GM23338 (cell line): ENCODE measurements around the gene KLK12. TPM values are rescaled to one million over a fixed set of nuclear protein-coding genes. Genes with fewer than 3 reads are reported as not detected.

Experiments used
- ATAC-seq: fragments of 200-7000 bp; cut with Tn5 transposase; 3 replicates; pipeline ENCODE4 v1.9.1; 2020
- DNase-seq: peaks from one replicate; pipeline ENCODE4 v3.0.0-alpha.2; 2015; ENCODE audit warnings: low spot score
- H2AFZ ChIP-seq: fragments of 200-600 bp; sonication (generic); 2 replicates; pipeline ENCODE4 v1.8.0; 2016; ENCODE audit warnings: antibody characterized with exemption, mild to moderate bottlenecking, moderate library complexity
- H3F3A ChIP-seq: fragments of 200-600 bp; sonication (generic); replicated peaks from 2 replicates; pipeline ENCODE4 v1.8.0; 2017; ENCODE audit warnings: antibody characterized with exemption, mixed run types, low read depth
- H3K27ac ChIP-seq: fragments of 200-600 bp; sonication (generic); 2 replicates; pipeline ENCODE4 v1.6.1; 2016; ENCODE audit warnings: low read depth
- H3K27me3 ChIP-seq: fragments of 200-600 bp; sonication (generic); 2 replicates; pipeline ENCODE4 v1.8.0; 2016; ENCODE audit warnings: mild to moderate bottlenecking, mixed run types, moderate library complexity; ENCODE audit not compliant: insufficient read depth
- H3K36me3 ChIP-seq: fragments of 200-600 bp; sonication (generic); 2 replicates; pipeline ENCODE4 v1.8.0; 2016; ENCODE audit warnings: mild to moderate bottlenecking; ENCODE audit not compliant: insufficient read depth
- H3K4me1 ChIP-seq: fragments of 200-600 bp; sonication (generic); 2 replicates; pipeline ENCODE4 v1.8.0; 2016; ENCODE audit warnings: mild to moderate bottlenecking, moderate library complexity; ENCODE audit not compliant: insufficient read depth
- H3K4me2 ChIP-seq: fragments of 200-600 bp; sonication (generic); 2 replicates; pipeline ENCODE4 v1.7.1; 2017; ENCODE audit warnings: mixed run types
- H3K4me3 ChIP-seq: fragments of 200-600 bp; sonication (generic); 2 replicates; pipeline ENCODE4 v1.6.1; 2016; ENCODE audit warnings: mixed run types
- H3K79me2 ChIP-seq: fragments of 200-600 bp; sonication (generic); replicated peaks from 2 replicates; pipeline ENCODE4 v1.8.0; 2017; ENCODE audit warnings: mild to moderate bottlenecking; ENCODE audit not compliant: insufficient read depth
- H3K9me2 ChIP-seq: fragments of 200-600 bp; sonication (generic); 2 replicates; pipeline ENCODE4 v1.8.0; 2017; ENCODE audit not compliant: insufficient read depth
- H4K20me1 ChIP-seq: fragments of 200-600 bp; sonication (generic); replicated peaks from 2 replicates; pipeline ENCODE4 v1.8.0; 2017; ENCODE audit warnings: mild to moderate bottlenecking; ENCODE audit not compliant: insufficient read depth
- H3K27ac Mint-ChIP-seq: 2 replicates; pipeline ENCODE4 v1.8.0; 2020; ENCODE audit warnings: inconsistent platforms, mild to moderate bottlenecking, moderate library complexity, mixed read lengths
- H3K27me3 Mint-ChIP-seq: 3 replicates; pipeline ENCODE4 v1.8.0; 2022; ENCODE audit warnings: low read depth, mild to moderate bottlenecking, moderate library complexity, mixed read lengths, inconsistent platforms; ENCODE audit not compliant: insufficient read depth, poor library complexity
- H3K36me3 Mint-ChIP-seq: 3 replicates; pipeline ENCODE4 v1.8.0; 2021; ENCODE audit warnings: low read depth, mild to moderate bottlenecking, inconsistent platforms, moderate library complexity, mixed read lengths
- H3K4me1 Mint-ChIP-seq: 3 replicates; pipeline ENCODE4 v1.8.0; 2020; ENCODE audit warnings: mild to moderate bottlenecking, inconsistent platforms, mixed read lengths
- H3K4me3 Mint-ChIP-seq: 3 replicates; pipeline ENCODE4 v1.8.0; 2021; ENCODE audit warnings: moderate library complexity, mild to moderate bottlenecking, inconsistent platforms, mixed read lengths
- H3K9me3 Mint-ChIP-seq: 3 replicates; pipeline ENCODE4 v1.8.0; 2020; ENCODE audit warnings: moderate library complexity, mild to moderate bottlenecking, inconsistent platforms, mixed read lengths
- EZH2 ChIP-seq: fragments of 200-600 bp; sonication (generic); IDR thresholded peaks from one replicate; pipeline ENCODE4 v1.8.0; 2017; ENCODE audit warnings: antibody characterized with exemption, mild to moderate bottlenecking, low read depth; ENCODE audit not compliant: unreplicated experiment
- EZH2phosphoT487 ChIP-seq: fragments of 200-600 bp; sonication (generic); IDR thresholded peaks from one replicate; pipeline ENCODE4 v1.8.1; 2018; ENCODE audit warnings: antibody characterized with exemption; ENCODE audit not compliant: unreplicated experiment
- JUNB ChIP-seq: IDR thresholded peaks from one replicate; pipeline ENCODE4 v1.6.1; 2016; ENCODE audit warnings: antibody characterized with exemption; ENCODE audit not compliant: unreplicated experiment
- POLR2AphosphoS5 ChIP-seq: IDR thresholded peaks from 2 replicates; pipeline ENCODE4 v1.6.1; 2016; ENCODE audit warnings: antibody characterized with exemption, low read depth
- ZNF114 ChIP-seq: fragments of 250-450 bp; sonication (Bioruptor Pico); IDR thresholded peaks from 2 replicates; pipeline ENCODE4 v1.5.0; 2020; ENCODE audit warnings: mild to moderate bottlenecking, moderate library complexity
- ZNF331 ChIP-seq: fragments of 250-450 bp; sonication (Bioruptor Pico); IDR thresholded peaks from 2 replicates; pipeline ENCODE4 v1.5.0; 2020; ENCODE audit warnings: low read depth, mild to moderate bottlenecking, moderate library complexity
- polyA plus RNA-seq: library from polyadenylated mRNA; unstranded; fragments of >200 nt; fragmentation: Nextera tagmentation; extraction: Ambion mirVana; gene quantifications from 2 replicates; pipeline ENCODE4 v1.2.1, GENCODE V29; 2016
- total RNA-seq: library from RNA; depleted of rRNA; stranded (reverse); fragments of >200 nt; shearing (Covaris generic); gene quantifications from 2 replicates; pipeline ENCODE4 v1.2.3, GENCODE V29; 2014
- TF ChIP-seq, protein P1 (sequence below): fragments of 250-450 bp; sonication (Bioruptor Pico); IDR thresholded peaks from 2 replicates; pipeline ENCODE4 v1.5.0; 2020; ENCODE audit warnings: mild to moderate bottlenecking, moderate library complexity
- TF ChIP-seq, protein P2 (sequence below): IDR thresholded peaks from 2 replicates; pipeline ENCODE4 v1.6.1; 2016; ENCODE audit warnings: antibody characterized with exemption

KLK12 gene
- total and polyA plus RNA-seq, 2 experiments from 2014 or later = not detected

DNA sequence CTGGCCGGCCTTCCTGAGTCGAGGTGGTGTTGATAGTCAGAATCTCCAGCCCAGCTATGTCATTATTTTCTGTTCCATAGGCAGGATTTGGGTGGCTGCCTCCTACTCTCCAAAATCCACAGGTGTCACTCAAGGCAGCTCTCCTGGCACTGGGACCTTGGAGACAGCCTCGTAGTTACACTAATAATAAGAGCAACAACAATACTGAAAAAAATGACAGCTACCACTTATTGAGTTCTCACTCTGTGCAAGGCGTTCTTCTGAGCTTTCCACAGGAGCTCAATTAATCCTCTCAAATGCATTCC, 12.2 kb upstream of the KLK12 start:
- ATAC-seq = no peak
- Histone ChIP-seq H3K27me3 (no peaks in the 10 kb centered on the region), H4K20me1 (no peaks in the 10 kb centered on the region), H3K4me3 (0 out of 2 replicates have a peak overlapping the region, but pooled peaks have one; percentile 3), H3K4me1 (peaks cover 36% of the 10 kb centered on the region), H2AFZ (no peak overlapping the region), H3K27ac (peak overlapping the region; percentile 92), H3K9me2 (no peaks in the 10 kb centered on the region), H3K36me3 (no peaks in the 10 kb centered on the region), H3F3A (no peaks in the 10 kb centered on the region; the same call in 1 of the 2 replicates), H3K79me2 (no peaks in the 10 kb centered on the region), H3K4me2 (peak overlapping the region; percentile 48)
- Mint-ChIP-seq H3K4me1 (peaks cover 31% of the 10 kb centered on the region), H3K4me3 (peak overlapping the region; percentile 41), H3K27me3 (peaks cover 12% of the 10 kb centered on the region), H3K36me3 (peaks cover 18% of the 10 kb centered on the region; the same call in 2 of the 3 replicates), H3K9me3 (peaks cover 31% of the 10 kb centered on the region), H3K27ac (peak overlapping the region; percentile 69)
- TF ChIP-seq EZH2phosphoT487 (no peak), POLR2AphosphoS5 (peak; percentile 42; the same call in 1 of the 2 replicates), JUNB (no peak)
- TF ChIP-seq, protein P1, sequence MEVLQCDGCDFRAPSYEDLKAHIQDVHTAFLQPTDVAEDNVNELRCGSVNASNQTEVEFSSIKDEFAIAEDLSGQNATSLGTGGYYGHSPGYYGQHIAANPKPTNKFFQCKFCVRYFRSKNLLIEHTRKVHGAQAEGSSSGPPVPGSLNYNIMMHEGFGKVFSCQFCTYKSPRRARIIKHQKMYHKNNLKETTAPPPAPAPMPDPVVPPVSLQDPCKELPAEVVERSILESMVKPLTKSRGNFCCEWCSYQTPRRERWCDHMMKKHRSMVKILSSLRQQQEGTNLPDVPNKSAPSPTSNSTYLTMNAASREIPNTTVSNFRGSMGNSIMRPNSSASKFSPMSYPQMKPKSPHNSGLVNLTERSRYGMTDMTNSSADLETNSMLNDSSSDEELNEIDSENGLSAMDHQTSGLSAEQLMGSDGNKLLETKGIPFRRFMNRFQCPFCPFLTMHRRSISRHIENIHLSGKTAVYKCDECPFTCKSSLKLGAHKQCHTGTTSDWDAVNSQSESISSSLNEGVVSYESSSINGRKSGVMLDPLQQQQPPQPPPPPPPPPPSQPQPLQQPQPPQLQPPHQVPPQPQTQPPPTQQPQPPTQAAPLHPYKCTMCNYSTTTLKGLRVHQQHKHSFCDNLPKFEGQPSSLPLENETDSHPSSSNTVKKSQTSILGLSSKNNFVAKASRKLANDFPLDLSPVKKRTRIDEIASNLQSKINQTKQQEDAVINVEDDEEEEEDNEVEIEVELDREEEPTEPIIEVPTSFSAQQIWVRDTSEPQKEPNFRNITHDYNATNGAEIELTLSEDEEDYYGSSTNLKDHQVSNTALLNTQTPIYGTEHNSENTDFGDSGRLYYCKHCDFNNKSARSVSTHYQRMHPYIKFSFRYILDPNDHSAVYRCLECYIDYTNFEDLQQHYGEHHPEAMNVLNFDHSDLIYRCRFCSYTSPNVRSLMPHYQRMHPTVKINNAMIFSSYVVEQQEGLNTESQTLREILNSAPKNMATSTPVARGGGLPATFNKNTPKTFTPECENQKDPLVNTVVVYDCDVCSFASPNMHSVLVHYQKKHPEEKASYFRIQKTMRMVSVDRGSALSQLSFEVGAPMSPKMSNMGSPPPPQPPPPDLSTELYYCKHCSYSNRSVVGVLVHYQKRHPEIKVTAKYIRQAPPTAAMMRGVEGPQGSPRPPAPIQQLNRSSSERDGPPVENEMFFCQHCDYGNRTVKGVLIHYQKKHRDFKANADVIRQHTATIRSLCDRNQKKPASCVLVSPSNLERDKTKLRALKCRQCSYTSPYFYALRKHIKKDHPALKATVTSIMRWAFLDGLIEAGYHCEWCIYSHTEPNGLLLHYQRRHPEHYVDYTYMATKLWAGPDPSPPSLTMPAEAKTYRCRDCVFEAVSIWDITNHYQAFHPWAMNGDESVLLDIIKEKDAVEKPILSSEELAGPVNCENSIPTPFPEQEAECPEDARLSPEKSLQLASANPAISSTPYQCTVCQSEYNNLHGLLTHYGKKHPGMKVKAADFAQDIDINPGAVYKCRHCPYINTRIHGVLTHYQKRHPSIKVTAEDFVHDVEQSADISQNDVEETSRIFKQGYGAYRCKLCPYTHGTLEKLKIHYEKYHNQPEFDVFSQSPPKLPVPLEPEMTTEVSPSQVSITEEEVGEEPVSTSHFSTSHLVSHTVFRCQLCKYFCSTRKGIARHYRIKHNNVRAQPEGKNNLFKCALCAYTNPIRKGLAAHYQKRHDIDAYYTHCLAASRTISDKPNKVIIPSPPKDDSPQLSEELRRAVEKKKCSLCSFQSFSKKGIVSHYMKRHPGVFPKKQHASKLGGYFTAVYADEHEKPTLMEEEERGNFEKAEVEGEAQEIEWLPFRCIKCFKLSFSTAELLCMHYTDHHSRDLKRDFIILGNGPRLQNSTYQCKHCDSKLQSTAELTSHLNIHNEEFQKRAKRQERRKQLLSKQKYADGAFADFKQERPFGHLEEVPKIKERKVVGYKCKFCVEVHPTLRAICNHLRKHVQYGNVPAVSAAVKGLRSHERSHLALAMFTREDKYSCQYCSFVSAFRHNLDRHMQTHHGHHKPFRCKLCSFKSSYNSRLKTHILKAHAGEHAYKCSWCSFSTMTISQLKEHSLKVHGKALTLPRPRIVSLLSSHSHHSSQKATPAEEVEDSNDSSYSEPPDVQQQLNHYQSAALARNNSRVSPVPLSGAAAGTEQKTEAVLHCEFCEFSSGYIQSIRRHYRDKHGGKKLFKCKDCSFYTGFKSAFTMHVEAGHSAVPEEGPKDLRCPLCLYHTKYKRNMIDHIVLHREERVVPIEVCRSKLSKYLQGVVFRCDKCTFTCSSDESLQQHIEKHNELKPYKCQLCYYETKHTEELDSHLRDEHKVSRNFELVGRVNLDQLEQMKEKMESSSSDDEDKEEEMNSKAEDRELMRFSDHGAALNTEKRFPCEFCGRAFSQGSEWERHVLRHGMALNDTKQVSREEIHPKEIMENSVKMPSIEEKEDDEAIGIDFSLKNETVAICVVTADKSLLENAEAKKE (CRISPR knock-in tag) = no peak
- no peak for DNase-seq

DNA sequence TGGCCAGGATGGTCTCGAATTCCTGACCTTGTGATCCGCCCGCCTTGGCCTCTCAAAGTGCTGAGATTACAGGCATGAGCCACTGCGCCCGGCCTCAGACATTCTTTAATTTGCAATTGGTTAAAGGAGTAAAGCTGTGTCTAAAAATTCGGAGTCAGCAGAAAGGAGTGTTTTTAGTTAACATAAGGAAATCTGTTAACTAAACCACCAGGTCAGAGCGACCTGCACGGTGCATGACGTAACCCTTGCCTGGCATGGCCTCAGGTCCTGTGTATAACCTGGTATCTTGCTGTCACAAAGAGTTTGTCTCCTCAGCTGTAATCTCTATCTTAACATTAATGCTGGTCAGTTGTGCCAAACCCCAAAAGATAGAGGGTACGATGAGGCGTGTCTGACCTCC, 9.5 kb upstream of the KLK12 start:
- no peaks in the 10 kb centered on the region for H3K79me2 ChIP-seq
- 0 out of 2 replicates have a peak overlapping the region, but pooled peaks have one; percentile 24 for H3K4me2 ChIP-seq
- H3K4me1 ChIP-seq = peaks cover 36% of the 10 kb centered on the region
- no peaks in the 10 kb centered on the region; the same call in 1 of the 2 replicates for H3F3A ChIP-seq
- H3K9me2 ChIP-seq = no peaks in the 10 kb centered on the region
- H2AFZ ChIP-seq = peak overlapping the region; percentile 20; the same call in 1 of the 2 replicates
- H3K4me3 Mint-ChIP-seq = no peak overlapping the region
- no peaks in the 10 kb centered on the region for H3K36me3 ChIP-seq
- no peak overlapping the region; the same call in 1 of the 2 replicates for H3K27ac Mint-ChIP-seq
- H3K27me3 ChIP-seq = no peaks in the 10 kb centered on the region
- no peak for TF ChIP-seq ZNF331 (CRISPR knock-in tag)
- TF ChIP-seq, protein P2, sequence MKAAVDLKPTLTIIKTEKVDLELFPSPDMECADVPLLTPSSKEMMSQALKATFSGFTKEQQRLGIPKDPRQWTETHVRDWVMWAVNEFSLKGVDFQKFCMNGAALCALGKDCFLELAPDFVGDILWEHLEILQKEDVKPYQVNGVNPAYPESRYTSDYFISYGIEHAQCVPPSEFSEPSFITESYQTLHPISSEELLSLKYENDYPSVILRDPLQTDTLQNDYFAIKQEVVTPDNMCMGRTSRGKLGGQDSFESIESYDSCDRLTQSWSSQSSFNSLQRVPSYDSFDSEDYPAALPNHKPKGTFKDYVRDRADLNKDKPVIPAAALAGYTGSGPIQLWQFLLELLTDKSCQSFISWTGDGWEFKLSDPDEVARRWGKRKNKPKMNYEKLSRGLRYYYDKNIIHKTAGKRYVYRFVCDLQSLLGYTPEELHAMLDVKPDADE = no peak
- no peak for TF ChIP-seq EZH2
- no peak for TF ChIP-seq ZNF114 (CRISPR knock-in tag)
- H3K9me3 Mint-ChIP-seq = peaks cover 21% of the 10 kb centered on the region
- ATAC-seq (no peak), DNase-seq (no peak)
- peaks cover 11% of the 10 kb centered on the region; the same call in 2 of the 3 replicates for H3K36me3 Mint-ChIP-seq
- peaks cover 29% of the 10 kb centered on the region for H3K4me1 Mint-ChIP-seq
- peaks cover 12% of the 10 kb centered on the region for H3K27me3 Mint-ChIP-seq
- H3K27ac ChIP-seq = no peak overlapping the region
- H3K4me3 ChIP-seq = no peak overlapping the region
- H4K20me1 ChIP-seq = no peaks in the 10 kb centered on the region
